ENCODE results near the gene CASS4.

- TF ChIP-seq CTCF (IDR thresholded peaks at IDR 0.05) (no peak), REST (IDR thresholded peaks at IDR 0.05; ENCODE audit: insufficient read depth in 1 of 2, low read depth in 2 of 2, low read length in 1 of 2) (no peak), POLR2AphosphoS5 (IDR thresholded peaks at IDR 0.05; ENCODE audit: low read depth, low read length) (no peak), TCF7L2 (IDR thresholded peaks at IDR 0.05; ENCODE audit: low read depth, low read length) (no peak), SIN3A (IDR thresholded peaks at IDR 0.05; ENCODE audit: borderline replicate concordance, insufficient read depth, low read depth, low read length) (no peak)
Measured at GRCh38 chr20:56458206-56458821, 46.3 kb downstream of the CASS4 start.

Data from Panc1 (cell line).